ENCODE measurements around the gene ZDHHC3. TPM values are rescaled to one million over a fixed set of nuclear protein-coding genes. Genes with fewer than 3 reads are reported as not detected.

Gene ZDHHC3
- total and polyA plus RNA-seq, 9 donors = 28.6 to 81.2 (median 46.2) TPM

DNA sequence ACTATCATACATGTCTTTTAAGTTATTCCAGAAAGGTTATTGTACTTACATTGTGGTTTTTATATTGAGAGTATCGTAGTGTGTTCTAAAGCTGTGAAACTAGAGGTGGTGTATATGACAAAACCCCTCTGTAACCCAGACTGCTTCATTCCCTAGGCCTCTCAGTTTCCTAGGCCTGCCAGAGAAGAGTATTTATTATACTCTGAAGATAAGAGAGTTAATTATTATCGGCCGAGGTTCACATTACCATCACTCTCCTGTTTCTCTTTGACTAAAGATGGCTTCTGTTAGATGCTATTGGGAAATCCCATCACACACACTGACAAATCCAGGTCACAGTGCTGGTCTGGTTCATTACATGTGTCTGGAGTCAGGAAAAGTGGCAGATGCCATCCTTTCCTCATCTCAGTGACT, 20.6 kb upstream of the ZDHHC3 start:
- Histone ChIP-seq H3K27ac (no peak overlapping the region), H3K36me3 (no peaks in the 10 kb centered on the region), H3K9me3 (no peaks in the 10 kb centered on the region), H3K4me3 (no peak overlapping the region), H3K4me1 (ENCODE audit: insufficient read depth) (peaks cover 10% of the 10 kb centered on the region), H3K27me3 (no peaks in the 10 kb centered on the region)
- intact Hi-C loops (cut with DNase I) = no loop called here
- 47 to 49% (median 47%) methylated on average over 3 of the region's 3 CpGs for WGBS, 3 donors
- TF ChIP-seq EP300 (IDR thresholded peaks at IDR 0.05) = no peak
- TF ChIP-seq CTCF (IDR thresholded peaks at IDR 0.05) = no peak
- TF ChIP-seq POLR2A (IDR thresholded peaks at IDR 0.05) = no peak
- DNase-seq = no peak

GRCh38 chr3:44995142-44995770, 19.3 kb upstream of the ZDHHC3 start:
- peaks cover 7% of the 10 kb centered on the region for H3K4me1 ChIP-seq (ENCODE audit: insufficient read depth)
- DNase-seq = peak in 1 of 5 donors; percentile 52
- H3K27ac ChIP-seq = no peak overlapping the region
- H3K9me3 ChIP-seq = no peaks in the 10 kb centered on the region
- no peak overlapping the region for H3K4me3 ChIP-seq
- WGBS, 3 donors = 81 to 86% (median 85%) methylated on average over 8 of the region's 8 CpGs
- H3K36me3 ChIP-seq = no peaks in the 10 kb centered on the region
- H3K27me3 ChIP-seq = no peaks in the 10 kb centered on the region
- intact Hi-C loops (cut with DNase I) = no loop called here
- TF ChIP-seq POLR2A (IDR thresholded peaks at IDR 0.05) = no peak
- no peak for TF ChIP-seq EP300 (IDR thresholded peaks at IDR 0.05)
- TF ChIP-seq CTCF (IDR thresholded peaks at IDR 0.05) = no peak

GRCh38 chr3:44993471-44994205, 17.7 kb upstream of the ZDHHC3 start:
- no peaks in the 10 kb centered on the region for H3K36me3 ChIP-seq

More at GRCh38 chr3:44993471-44994205, 17.7 kb upstream of the ZDHHC3 start:
- no peak for TF ChIP-seq CTCF (IDR thresholded peaks at IDR 0.05)
- TF ChIP-seq EP300 (IDR thresholded peaks at IDR 0.05) = no peak
- no peak for TF ChIP-seq POLR2A (IDR thresholded peaks at IDR 0.05)
- intact Hi-C loops (cut with DNase I) = no loop called here
- Histone ChIP-seq H3K27ac (no peak overlapping the region), H3K27me3 (no peaks in the 10 kb centered on the region), H3K9me3 (no peaks in the 10 kb centered on the region), H3K4me1 (ENCODE audit: insufficient read depth) (peaks cover 7% of the 10 kb centered on the region), H3K4me3 (no peak overlapping the region)
- DNase-seq = no peak
